CD4-positive, alpha-beta T cell treated with Interferon gamma for 1 hour (primary cell): Measurements from ENCODE around the gene LIPE.

Source experiments
- DNase-seq: peaks from one replicate; pipeline ENCODE4 v3.0.0-alpha.2; 2020

The LIPE gene

DNA sequence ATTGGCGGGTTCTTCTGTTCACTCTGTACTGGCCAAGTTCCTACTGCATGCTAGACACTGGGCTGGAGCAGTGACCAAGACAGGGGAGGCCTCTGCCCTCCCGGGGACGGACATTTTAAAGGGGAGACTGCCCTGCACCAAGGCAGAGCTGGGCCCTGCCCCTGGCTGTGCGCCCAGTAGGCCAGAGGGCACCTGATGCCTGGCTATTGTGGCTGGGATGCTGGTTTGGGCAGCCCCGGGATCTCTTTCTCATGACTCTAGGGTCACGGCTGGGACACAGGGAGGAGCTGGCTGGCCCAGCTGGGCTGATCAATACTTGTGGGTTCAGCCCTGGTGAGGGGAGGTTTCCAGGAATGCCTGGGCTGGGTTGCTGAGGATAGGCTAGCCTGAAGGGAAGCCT lies 17.7 kb downstream of the LIPE start:
- DNase-seq, result no peak

DNA sequence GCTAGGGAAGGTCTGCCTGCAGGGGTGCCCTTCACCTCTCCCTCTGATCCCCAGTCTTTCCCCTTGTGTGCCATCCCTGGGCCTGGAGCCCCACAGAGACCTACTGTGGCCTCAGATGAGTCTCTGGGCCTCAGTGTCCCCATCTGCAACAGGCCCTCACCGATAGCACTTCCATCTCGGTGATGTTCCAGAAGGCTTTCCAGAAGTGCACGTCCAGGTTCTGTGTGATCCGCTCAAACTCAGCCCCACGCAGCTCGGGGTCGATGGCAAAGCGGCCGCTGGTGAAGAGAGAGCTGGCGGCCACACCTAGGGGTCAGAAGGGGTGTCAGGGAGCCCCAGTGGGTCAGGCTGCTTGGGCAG lies 19.4 kb downstream of the LIPE start:
- DNase-seq, result no peak

DNA sequence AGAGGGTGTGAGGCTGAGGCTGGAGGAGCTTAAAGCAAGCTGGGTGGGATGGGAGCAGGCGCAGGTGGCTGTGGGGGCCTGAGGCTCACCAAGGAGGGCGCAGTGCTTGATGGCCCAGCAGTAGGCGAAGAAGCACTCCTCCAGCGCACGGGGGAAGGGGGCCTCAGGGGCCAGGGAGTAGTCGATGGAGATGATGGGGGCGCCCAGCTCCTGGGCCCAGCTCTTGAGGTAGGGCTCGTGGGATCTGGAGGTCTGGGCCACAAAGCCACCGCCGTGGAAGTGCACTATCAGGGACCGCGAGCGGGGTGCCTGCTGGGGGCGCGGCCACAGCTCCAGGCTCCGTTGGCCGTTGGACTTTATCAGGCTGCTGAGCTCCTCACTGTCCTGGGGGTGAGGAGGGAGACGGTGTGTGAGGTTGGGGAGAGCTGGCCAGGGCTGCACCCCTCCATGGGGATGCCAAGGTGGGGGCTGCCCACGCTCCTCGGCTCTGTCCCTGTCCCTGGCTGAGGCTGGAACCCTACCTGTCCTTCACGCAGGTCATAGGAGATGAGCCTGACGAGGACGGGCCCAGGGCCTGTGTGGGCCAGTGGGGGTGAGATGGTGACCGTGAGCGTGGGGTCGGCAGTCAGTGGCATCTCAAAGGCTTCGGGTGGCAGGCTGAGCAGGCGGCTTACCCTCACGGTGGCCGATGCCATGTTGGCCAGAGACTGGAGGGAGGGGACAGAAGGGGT lies 19.9 kb downstream of the LIPE start:
- no peak for DNase-seq

DNA sequence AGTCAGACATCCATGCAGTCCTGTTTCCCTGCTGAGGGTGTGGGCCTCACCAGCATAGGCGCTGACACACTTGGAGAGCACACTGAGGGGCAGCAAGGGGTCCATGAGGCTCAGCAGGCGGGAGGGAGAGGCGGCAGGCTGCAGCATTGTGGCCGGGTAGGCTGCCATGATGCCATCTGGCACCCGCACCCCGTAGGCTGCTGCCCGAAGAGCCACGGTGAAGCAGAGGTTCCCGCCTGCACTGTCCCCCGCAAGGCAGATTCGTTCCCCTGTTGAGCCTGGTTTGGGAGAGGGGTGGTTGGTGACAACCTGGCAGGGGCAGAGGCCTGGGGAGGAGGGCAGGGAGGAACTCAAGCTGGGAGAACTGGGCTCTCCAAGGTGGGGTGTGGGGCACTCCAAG lies 21.1 kb downstream of the LIPE start:
- DNase-seq, result no peak

DNA sequence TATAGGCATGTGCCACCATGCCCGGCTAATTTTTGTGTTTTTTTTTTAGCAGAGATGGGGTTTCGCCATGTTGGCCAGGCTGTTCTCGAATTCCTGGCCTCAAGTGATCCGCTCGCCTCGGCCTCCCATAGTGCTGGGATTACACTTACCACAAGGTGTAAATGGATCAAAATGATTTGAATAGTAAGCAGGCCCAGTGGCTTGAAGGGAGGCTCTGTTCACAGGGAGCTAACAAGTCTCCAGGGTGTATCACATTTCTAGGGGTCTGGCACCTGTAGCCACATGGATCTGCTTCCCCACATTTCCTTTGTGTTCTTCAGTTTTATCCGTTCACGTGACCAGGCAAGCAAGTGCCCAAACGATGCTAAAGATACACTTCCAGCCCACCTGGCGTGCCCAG lies 23.6 kb downstream of the LIPE start:
- no peak for DNase-seq

DNA sequence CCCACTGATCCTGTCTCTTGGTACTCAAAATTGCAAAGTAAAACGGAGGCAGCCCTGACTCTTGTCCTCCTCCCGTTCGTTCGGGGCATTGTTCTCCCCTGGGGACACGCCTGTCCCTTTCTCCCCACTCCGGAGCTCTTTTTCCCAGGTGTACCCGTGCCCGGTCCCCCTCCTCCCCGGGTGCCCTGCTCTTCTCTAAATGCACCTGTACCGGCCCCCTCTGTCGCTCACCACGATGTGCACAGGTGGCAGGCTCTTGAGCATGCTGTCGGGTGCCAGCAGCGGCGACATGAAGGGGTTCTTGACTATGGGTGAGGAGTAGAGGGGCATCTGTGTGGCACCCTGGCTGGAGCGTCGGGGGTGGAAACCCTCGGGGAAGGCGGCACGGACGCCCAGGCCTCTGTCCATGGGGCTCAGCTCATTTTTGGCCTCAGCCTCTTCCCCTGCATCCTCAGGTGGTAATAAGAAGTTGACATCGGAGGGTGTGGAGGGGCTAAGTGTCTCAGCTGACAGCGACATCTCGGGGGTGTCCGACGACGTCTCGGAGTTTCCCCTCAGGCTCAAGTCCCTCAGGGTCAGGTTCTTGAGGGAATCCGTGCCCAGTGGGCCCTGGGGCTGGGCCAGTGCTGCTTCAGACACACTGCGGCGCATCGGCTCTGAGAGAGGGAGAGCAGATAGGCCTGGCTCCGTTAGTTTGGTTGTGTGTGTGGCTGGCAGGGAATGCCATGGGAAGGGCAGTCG lies 24.6 kb downstream of the LIPE start:
- DNase-seq, result no peak

DNA sequence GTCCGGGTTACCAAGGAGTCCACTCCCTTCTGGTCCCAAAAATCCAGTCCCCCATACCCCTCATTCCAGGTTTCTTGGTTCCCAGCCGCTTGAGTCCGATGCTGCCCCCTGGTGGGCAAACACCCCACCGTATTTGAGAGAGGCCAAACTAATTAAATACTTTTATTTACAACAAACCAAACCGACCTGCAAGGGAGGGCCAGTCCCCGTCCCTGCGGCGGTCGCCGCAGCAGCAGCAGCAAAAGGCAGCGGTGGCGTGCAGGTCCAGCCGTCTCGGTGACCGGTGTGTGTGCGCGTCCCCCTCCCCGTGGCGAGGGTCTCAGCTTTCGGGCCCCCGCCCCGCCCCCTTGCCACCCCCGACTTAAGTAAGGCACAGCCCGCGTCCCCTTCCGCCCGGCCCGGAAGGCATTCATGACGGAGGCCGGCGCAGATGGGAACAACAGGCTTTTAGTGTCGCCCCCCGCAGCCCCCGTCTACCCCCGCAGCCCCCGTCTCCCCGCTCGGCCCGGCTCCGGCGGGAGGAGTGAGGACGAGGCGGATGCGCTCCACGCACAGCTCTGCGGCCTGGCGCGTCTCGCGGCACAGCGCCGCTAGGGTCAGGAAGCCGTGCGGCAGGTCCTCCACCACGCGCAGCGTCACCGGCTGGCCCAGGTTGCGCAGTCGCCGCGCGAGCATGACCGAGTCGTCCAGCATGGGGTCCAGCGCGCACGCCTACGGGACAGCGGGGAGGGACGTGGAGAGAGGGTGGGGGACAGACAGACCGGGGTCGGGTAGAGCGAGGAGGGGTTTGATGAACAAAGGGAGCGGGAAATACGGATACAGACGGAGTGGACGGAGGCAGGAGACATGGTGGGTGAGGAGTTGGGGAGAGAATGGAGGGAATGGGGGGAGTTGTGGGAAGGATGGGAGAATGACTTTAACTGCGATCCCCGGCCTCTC lies 25.6 kb downstream of the LIPE start:
- peak; percentile 65 for DNase-seq

DNA sequence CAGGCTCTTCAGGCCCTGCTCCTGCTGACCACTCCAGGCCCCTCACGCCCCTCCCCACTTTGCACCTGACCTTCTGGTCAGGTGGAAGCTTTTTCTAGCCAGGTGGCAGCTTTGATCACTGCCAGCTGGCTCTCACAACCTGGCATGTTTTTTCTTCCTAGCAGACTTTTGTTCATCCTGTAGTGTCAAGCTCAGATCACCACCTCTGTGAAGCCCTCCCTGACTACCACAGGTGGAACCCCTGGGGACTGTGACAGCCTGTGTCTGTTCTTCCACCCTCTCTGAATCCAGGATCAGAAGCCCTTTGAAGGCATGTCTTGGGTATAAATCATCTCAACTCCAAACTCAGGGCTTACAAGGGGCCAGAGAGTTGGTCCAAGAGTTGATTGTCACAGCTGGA lies 26.8 kb downstream of the LIPE start:
- DNase-seq, result no peak

DNA sequence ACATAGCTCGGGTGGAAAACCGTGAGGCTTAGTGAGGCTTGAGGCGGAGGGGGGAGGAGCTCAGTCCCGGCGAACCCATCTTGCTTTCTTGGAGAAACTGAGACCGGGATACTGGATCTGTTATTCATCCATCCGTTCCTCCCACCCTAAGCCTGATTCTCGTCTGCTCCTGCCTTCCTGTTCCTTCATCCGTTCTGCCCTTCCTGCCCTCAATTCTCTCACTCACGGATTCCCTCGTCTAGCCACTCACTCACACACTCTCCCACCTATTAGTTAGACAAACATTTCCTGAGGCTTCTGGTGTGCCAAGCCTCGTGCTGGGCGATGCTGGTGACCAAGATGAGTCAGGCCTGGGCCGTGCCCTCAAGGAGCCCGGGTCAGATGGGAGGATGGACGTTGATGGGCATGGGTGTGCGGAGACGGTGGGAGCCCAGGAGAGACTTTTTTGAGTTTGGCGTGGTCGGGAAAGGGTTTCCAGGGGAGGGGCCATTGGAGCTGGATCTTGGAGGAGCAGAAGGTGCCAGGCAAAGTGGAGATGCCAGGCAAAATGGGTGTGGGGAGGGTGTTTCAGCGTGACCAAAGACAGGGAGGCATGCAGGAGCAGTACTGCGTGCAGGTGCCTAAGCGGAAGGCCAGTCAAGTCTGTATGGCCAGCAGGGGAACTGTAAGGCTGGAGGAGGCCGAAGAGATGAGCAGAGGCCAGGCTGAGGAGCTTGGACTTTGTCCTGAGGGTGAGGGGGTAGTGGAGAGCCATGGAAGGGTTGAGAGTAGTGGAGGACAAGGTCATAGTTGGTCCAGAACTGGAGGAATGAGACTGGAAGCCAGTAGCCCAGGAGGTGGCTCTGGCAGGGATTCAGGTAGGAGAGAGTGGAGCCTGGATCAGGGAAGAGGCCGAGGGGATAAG lies 29.7 kb downstream of the LIPE start:
- no peak for DNase-seq

DNA sequence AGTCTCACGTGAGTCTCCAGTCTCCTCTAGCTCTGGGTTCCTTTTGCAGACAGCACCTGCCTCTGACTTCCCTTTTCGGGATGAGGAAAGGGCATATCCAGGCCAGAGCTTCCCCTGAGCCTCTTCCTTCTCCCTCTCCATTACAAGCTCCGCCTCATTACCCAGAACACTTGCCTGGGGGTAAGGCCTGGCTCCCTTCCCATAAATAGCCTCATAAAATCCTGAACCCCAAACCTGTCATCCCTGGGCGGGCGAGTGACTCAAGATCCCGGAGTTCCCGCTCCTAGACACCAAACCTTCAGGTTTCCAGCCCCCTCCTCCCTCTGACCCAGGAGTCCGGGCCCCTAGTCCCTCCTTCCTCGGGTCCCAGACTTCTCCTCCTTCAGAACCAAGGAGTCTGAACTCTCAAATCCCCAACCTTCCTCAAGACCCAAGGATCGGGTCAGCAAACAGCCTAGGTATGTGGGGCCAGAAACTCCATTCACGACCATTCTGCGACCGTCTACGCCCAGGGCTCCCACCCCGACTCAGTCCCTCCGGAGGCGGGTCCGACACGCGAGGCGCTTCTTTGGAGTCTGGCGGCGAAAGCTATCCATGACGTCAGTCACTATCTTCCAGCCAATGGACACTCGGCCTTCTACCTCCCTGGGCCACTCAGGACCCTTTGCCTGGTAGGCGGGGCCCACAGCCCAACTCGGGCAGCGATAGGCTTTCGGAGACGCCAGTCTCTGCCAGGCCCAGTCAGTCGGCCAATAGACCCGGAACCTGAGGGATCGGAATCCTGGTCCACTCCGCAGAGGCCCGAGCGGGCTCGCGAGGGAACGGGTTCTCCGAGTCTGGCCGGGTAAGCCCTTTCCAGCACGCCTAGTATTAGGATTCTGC lies 30.6 kb downstream of the LIPE start:
- peak; percentile 97 for DNase-seq

DNA sequence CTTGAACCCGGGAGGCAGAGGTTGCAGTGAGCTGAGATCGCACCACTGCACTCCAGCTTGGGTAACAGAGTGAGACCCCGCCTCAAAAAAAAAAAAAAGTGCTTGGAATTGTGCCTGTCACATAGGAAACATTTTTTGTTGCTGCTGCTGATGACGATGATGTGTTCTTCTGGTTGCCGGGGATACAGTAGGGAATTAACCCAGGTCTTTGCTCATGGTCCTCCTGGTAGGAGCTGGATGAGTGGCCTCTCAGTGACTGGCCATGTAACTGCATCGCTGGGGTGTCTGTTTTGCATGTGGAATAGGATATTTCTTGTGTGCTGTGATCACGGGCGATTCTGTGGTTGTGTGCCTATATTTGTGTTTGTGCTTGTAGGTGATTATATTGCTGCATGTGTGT lies 32.4 kb downstream of the LIPE start:
- DNase-seq, result no peak

DNA sequence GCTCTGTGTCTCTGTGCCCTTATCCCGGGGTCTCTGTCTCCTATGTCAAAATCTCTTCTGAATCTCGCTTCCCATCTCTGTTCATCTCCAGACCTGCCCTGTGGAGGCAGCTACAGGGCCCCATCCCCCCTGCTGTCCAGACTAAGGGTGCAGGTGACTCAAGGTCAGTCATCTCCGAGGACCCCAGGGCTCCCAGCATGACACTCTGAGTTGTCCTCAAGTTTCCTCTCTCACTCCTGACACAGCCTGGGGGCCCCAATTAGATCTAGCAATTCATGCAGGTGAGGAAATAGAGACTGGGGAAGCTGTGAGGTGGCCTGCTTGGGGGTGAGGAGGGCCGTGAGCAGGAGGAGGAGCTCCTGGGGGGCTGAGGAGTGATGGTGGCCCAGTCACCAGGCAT lies 35.0 kb downstream of the LIPE start:
- DNase-seq, result no peak

DNA sequence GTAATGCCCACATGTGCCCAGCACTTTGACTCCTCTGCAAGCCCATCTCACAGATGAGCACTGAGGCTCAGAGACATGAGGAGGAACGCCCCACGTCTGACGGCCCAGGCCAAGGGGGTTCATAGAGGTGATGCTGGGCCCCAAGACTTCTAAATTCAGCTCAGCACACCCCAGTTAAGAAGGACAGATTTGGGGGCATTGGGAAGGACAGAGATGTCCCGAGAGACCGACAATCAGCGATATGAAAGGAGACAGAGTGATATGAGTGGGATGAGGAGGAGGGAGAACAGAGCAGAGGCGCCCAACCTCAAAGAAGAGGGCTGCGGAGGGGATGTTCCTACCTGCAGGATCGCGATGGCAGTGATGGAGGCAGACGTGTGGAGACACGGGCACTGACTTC lies 37.3 kb downstream of the LIPE start, which contains the start of gene CNFN:
CNFN (minus strand) TSS at position 399 of the 400 bp plus-strand sequence. CDS start 1,260 bp downstream, outside the sequence.
- no peak for DNase-seq

DNA sequence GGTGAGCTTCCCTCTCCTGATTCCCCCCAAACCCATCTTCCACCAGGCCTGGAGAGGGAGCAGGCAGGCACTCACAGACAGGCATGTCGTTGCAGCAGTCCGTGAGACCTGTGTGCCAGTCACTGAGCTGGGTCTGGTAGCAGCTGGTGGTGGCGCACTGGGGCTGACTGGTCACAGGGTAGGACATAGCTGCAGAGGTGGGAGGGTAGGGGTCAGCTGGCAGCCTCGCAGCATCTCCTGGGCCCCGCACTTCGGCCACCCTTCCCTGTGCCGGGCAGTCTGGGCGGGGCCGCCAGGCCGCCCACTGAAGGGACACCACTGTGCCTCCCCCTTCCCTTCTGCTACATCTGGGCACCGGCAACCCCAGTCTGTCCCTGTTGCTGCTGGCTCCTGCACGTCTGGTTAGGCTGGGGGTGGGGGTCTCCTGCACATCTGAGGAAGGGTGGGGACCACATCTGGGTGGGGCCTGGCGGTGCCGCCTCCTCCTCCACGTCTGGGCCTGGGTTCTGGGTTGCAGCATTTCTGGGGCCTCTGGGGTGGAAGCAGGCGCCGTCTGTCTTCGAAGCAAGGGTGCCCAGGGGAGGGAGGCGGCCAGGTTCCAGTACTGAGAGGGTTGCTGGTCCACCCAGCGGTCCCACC lies 38.2 kb downstream of the LIPE start:
- DNase-seq, result no peak

DNA sequence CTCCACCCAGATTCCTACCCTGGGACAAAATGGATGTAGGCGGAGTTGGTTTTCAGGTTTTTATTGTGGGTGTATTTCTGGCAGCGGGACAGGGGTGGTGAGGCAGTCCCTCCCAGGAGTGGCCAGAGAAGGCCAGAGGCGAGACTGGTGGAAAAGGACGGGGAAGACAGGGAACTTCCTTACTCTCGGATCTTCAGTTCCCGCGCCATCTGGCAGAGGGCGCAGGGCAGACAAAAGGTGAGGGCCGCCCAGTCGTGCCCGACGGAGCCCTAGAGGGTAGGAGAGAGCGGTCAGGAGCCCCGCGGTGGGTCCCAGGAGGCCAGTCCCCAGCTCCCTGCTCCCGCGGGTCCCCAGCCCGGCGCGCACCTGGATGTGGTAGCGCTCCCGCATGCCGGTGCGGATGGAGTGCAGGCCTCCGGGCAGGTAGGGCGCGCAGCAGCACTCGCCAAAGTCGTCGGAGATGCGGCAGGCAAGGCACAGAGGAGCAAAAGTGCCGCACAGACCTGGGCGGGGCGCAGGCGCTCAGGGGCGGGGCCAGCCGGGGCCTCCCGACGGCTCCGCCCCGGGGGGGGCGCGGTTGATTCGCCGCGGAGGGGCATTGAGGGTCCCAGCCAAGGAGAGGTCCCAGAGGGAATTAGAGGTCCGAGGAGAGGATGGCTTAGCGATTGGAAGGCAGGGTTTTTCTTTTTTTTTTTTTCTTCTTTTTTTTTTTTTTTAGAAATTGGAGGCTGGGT lies 40.0 kb downstream of the LIPE start:
- peak; percentile 69 for DNase-seq

DNA sequence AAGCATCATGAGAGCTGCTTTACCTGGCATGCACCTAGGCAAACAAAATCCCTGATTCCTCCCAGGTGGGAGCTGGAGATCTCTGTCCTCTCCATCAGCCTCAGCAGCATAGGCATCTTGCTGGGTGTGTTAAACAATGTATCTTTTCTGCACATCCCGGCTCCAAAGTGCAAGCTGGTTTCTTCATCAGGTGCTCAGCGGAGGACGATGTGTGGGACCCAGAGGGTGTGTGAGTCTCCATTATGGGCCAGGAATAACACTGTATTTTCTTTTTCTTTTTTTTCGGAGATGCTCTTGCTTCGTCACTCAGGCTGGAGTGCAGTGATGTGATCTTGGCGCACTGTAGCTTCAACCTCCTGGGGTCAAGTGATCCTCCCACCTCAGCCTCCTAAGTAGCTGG lies 47.0 kb downstream of the LIPE start:
- no peak for DNase-seq

DNA sequence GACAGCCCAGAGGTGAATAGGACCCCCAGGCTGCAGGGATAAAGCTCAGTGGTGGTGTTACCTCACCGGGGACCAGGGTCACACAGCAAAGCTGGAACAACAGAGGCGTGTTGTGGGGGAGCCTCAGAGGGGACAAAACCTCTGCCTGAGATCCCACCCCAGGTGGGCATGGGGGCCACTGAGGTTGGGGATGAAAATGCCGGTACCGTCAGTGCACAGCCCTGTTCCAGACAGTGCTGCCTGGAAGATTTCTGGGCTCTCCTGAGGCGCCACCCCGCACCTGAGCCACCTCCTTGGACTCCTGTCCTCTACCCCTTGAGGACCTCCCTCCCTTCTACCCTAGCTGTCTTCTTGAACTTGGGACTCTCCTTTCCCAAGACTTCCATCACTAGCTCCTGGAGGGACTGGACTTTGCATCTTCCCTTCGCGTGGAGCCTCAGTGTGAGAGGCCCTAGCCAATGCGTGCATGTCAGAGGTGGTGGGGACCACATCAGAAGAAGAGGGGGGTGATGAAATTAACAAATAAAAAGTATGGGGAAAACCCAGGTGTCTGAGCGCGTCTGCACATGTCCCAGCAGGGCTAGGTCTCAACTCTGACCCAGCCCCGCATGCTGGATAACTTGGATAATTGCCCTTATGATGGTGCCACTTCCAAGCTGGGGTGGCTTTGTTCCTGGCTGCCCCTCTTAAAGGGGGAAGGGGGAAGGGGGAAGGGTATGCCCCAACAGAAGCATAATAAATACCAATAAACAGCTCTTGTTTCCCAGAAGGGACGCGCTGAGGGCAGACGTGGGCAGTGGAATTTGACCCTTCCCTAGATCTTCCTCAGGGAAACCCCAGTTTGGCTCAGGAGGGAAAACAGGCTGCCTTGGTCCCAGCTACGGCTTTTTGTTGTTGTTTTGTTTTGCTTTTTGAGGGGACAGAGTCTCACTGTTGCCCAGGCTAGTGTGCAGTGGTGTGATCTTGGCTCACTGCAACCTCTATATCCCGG lies 48.7 kb downstream of the LIPE start:
- DNase-seq, result no peak

DNA sequence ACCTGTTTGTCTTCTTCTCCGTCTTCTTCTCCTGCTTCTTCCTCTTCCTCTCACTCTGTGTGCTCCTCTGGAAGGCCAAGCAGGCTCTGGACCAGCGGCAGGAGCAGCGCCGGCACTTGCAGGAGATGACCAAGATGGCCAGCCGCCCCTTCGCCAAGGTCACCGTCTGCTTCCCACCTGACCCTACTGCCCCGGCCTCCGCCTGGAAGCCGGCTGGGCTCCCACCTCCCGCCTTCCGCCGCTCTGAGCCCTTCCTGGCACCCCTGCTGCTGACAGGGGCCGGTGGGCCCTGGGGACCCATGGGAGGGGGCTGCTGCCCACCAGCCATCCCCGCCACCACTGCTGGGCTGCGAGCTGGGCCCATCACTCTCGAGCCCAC lies 51.0 kb downstream of the LIPE start:
- DNase-seq, result no peak
